ENCODE data around the gene CEBPZOS. TPM values are rescaled to one million over a fixed set of nuclear protein-coding genes. Genes with fewer than 3 reads are reported as not detected.
"Not testable (repeated sequence)": the region's sequence is repeated elsewhere in the genome, so short reads cannot be mapped to it uniquely, and the experiment has no call there.

Gene CEBPZOS
- total RNA-seq, 1 experiment from 2014 or later, result 27.7 TPM

GRCh38 chr2:37191253-37191652 lies 5.0 kb upstream of the CEBPZOS start:
- no peak for DNase-seq (ENCODE audit: low read depth)

- DNase-seq (ENCODE audit: low read depth), result no peak
Observed at GRCh38 chr2:37191747-37192146, 4.5 kb upstream of the CEBPZOS start.

- DNase-seq (ENCODE audit: low read depth), result no peak
Observed at GRCh38 chr2:37192551-37192950, 3.7 kb upstream of the CEBPZOS start.

- DNase-seq (ENCODE audit: low read depth), result peak; percentile 4
Observed at GRCh38 chr2:37195862-37196319, 405 bp upstream of the CEBPZOS start.

- no peak for DNase-seq (ENCODE audit: low read depth)
Observed at GRCh38 chr2:37198681-37199065, 2.4 kb downstream of the CEBPZOS start.

- no peak for DNase-seq (ENCODE audit: low read depth)
Observed at GRCh38 chr2:37201208-37201607, 4.9 kb downstream of the CEBPZOS start.

GRCh38 chr2:37201766-37202165 lies 5.5 kb downstream of the CEBPZOS start:
- DNase-seq (ENCODE audit: low read depth), result peak; percentile 12

GRCh38 chr2:37203708-37204107 lies 7.4 kb downstream of the CEBPZOS start:
- DNase-seq (ENCODE audit: low read depth), result no peak

- DNase-seq (ENCODE audit: low read depth), result not testable (repeated sequence)
Observed at GRCh38 chr2:37205071-37205661, 8.9 kb downstream of the CEBPZOS start.

GRCh38 chr2:37205689-37206341 lies 9.5 kb downstream of the CEBPZOS start:
- DNase-seq (ENCODE audit: low read depth), result no peak

- DNase-seq (ENCODE audit: low read depth), result not testable (repeated sequence)
Observed at GRCh38 chr2:37206760-37207159, 10.5 kb downstream of the CEBPZOS start.

GRCh38 chr2:37211212-37211611 lies 14.9 kb downstream of the CEBPZOS start:
- no peak for DNase-seq (ENCODE audit: low read depth)

- DNase-seq (ENCODE audit: low read depth), result no peak
Observed at GRCh38 chr2:37211939-37212338, 15.6 kb downstream of the CEBPZOS start.

GRCh38 chr2:37215250-37215649 lies 19.0 kb downstream of the CEBPZOS start:
- DNase-seq (ENCODE audit: low read depth), result no peak

GRCh38 chr2:37219046-37219445 lies 22.8 kb downstream of the CEBPZOS start:
- no peak for DNase-seq (ENCODE audit: low read depth)

- DNase-seq (ENCODE audit: low read depth), result no peak
Observed at GRCh38 chr2:37223131-37223530, 26.8 kb downstream of the CEBPZOS start.

GRCh38 chr2:37224063-37224462 lies 27.8 kb downstream of the CEBPZOS start:
- no peak for DNase-seq (ENCODE audit: low read depth)

- DNase-seq (ENCODE audit: low read depth), result not testable (repeated sequence)
Observed at GRCh38 chr2:37225129-37225528, 28.8 kb downstream of the CEBPZOS start.

GRCh38 chr2:37226863-37227262 lies 30.6 kb downstream of the CEBPZOS start:
- DNase-seq (ENCODE audit: low read depth), result no peak

- DNase-seq (ENCODE audit: low read depth), result no peak
Observed at GRCh38 chr2:37228788-37229187, 32.5 kb downstream of the CEBPZOS start.

- peak; percentile 30 for DNase-seq (ENCODE audit: low read depth)
Observed at GRCh38 chr2:37230581-37230980, 34.3 kb downstream of the CEBPZOS start.

- DNase-seq (ENCODE audit: low read depth), result peak; percentile 93
Observed at GRCh38 chr2:37231241-37232130, 35.2 kb downstream of the CEBPZOS start, which contains the start of the genes CEBPZ and NDUFAF7. Gene CEBPZ (minus strand): TSS chr2:37231596. CDS start chr2:37231567, 29 bp downstream. Gene NDUFAF7 (plus strand): TSS chr2:37231658. CDS start chr2:37231706, 48 bp downstream.

Measured in M059J (cell line).